GM18498 (cell line): ENCODE measurements around the gene ANO5.

Experiments
- ATAC-seq: cut with Tn5 transposase; IDR thresholded peaks from one replicate; pipeline ENCODE4 v1.9.1; 2021; ENCODE audit warnings: mild to moderate bottlenecking, moderate library complexity; ENCODE audit not compliant: unreplicated experiment

The ANO5 gene

DNA sequence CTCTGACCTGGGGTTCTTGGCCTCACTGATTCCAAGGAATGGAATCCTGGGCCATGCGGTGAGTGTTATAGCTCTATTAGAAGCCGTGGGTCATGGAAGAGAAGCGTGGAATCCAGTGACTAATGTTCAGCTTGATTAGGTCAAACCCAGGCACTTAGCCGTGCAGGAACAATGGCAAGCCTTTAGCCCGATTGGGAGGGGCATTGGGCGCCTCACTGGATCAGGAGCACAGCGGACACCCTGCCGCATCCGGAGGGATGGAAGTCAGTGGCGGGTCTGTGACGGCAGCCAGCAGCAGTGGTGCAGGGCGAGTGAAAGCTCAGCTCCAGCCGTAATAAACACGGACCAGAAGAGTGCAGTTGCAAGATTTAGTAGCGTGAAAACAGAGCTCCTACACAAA, 124.8 kb downstream of the ANO5 start:
- no peak for ATAC-seq

DNA sequence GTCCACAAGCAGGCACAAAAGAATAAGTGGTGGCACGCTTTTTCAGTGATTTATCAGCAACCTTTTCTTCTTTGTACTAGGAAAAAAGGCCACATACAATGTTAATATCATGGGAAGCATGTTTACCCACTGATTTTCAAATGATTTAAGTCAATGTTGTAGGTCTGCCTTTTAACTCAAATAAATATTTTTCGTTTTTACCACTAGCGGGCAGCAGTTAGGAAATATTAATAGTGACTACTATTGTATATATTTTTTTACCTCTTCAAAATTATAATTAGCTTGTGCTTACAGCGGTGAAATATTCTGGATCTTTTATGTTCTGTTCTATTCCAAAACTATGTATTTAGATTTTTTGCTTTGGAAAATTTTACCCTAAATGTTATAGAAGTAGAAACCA, 138.9 kb downstream of the ANO5 start:
- ATAC-seq = no peak
